Activated CD4-positive, alpha-beta T cell treated with anti-CD3 and anti-CD28 coated beads, Interleukin-2, amount 50 U/mL, for 4 hours (primary cell): Measurements from ENCODE around the gene ADA.

Source experiments
- DNase-seq, 2 experiments: peaks; one replicate each; pipeline ENCODE4 v3.0.0-alpha.2; 2020

Gene ADA

DNA sequence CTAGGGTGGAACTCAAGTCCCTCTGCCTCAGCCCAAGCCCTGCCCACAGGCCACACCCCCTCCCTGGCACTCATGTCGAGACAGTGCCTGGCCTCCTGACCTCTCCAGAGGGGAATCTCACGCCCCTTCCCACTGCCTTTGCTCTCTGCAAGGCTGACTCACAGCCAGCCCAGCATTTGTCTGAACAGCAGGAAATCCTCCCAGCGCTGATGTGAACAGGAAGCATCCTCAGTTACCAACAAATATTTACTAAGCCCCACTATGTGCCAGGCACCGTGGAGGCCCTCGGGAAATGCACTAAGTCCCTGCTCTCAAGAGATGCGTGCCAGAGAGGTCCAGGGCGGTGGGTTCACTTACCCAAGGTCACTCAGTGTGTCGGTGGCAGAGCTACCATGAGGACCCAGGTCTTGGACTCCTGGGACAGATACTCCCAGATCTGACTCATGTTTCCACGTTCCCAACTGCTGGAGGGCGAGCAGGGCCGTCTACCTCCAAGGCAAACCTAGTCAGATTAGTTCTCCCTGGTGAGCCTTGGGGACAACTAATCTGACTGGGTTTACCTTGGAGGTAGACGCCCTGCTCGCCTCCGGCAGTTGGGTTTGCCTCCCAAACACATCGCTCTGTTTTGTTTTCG lies 7.8 kb downstream of the ADA start:
- DNase-seq, result peak in 1 of 2 experiments; percentile 11

DNA sequence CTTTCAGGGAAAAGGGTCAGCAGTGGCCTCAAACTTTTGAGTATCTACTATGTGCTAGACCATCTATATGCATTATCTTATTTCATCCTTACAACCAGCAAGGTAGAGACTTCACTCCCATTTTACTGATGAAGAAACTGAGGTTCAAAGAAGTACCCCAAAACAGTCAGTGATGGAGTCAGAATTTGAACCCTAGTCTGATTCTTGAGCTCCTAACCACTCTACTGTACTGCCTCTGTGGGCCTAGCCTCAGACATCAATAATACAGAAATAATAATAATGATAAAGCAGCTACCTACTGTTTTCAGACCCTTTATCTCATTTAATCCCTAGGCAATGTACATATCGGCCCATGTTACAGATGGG lies 8.4 kb downstream of the ADA start:
- no peak for DNase-seq

DNA sequence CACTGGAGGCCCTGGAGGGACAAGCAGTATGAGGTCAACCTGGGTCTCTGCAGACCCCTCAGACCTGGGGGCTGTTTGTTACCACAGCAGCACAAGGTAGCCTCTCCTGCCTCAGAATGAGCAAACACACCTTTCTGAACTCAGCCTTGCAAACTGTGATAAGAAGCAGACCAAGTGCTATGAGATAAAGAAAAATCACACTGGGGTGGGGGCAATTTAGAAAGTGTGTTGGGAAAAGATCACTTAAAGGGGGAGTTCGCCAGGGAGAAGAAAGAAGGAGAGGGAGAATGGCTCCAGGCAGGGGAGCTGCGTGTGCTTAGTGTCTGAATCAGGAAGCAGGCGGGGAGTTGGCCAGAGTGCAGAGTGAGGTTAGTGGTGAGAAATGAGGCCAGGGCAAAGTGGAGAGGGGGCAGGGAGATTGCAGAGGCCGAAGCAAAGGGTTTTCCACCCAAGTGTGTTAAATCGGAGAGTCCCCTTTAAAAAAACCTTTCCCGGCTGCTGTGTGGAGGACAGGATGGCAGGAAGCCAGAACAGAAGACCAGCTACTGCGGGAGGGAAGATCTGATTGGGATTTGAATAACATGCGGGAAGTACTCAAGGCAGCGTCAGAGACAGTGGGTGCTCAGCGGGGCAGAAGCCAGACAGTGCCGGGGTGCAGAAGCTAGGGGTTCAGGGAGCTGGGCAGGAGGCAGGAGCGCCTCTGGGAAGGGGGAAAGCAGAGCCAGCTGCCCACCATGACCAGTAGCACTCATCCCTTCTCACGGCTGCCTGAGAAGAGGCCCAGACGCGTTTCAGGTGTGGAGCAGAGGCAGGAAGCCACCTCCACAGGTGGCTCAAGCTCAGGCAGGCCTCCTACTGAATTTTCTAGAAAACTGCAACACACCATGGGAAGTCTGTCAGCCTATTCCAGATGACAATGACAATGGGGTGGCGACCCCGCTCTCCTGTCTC lies 9.0 kb downstream of the ADA start:
- no peak for DNase-seq

DNA sequence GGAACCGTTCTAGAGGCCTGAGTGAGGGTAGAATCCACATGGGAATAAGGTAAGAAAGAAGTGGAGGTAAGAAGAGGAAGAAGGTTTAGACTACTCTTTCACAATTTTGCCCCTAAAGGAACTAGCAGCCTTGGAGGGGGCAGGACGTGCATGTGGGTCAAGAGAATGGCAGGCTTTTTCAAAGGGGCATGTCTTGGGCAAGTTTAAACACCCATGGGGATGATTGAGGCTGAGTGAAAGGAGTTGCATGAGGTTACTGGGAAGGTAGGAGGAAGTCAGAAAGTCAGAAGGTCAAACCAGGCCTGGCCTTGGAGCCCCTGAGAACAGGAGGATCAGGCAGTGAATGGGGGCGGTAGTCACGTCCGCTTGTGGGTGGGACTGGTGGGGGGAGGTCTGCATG lies 10.2 kb downstream of the ADA start:
- no peak for DNase-seq

DNA sequence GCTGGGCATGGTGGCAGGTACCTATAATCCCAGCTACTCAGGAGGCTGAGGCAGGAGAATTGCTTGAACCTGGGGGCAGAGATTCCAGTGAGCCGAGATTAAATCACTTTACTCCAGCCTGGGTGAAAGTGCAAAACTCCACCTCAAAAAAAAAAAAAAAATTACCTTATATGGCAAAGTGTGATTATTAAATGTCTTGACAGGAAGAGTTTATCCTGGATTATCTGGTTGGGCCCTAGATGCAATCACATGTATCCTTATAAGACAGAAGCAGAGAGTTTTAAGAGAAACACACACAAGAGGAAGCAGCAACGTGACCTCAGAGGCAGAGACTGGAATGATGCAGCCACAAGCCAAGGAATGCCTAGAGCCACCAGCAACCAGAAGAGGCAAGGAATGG lies 11.0 kb downstream of the ADA start:
- DNase-seq, result no peak

DNA sequence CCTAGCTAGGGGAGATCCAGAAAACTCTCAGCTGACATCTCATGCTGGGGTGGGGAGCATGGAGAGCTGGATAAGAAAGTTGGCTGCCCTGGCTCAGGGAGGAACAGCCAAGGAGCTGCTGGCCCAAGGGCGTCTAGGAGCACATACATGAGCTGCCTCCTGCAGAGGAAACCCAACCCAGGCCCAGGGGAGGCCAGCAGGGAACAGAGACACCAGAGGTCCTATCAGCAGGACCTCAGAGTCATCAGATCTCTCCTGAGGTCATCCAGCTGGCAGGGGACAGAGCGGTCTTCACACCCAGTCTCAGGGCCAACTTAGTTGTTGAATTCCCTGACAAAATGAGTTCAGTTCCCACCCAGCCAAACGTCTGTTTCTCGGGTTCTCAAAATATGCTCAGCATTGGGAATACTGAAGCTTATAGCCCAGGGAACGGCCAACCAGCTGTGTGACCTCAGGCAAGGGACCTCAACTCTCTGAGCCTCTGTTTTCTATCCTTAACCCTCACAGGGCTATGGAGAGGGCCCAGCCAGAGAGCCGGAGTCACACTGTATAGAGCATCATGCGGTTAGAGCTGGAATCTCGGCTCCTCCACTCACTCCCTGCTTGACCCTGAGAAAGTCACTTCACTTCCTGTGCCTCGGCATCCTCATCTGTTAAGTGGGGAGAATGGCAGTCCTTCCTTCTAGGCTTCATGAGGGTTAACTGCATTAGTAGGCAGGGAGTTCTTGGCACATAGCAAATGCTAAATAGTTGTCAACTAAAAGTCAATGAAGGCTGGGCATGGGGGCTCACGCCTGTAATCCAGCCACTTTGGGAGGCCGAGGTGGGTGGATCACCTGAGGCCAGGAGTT lies 13.8 kb downstream of the ADA start:
- DNase-seq, result no peak

DNA sequence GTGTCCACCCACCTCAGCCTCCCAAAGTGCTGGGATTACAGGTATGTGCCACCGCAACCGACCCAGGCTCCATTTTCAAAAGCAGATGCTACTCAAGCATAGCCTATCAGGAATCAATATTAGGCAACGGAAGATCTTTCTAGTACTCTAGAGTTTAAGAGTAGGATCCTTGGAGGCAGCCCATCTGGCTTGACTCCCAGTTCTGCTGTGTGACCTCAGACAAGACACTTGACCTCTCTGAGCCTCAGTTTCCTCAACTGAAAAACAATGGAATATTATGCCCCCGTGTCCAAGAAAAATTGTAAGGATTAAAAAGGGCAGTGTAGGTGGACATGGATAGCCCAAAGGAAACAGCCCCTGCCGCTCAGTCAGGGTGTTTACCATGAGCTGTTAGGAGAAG lies 14.5 kb downstream of the ADA start:
- no peak for DNase-seq

DNA sequence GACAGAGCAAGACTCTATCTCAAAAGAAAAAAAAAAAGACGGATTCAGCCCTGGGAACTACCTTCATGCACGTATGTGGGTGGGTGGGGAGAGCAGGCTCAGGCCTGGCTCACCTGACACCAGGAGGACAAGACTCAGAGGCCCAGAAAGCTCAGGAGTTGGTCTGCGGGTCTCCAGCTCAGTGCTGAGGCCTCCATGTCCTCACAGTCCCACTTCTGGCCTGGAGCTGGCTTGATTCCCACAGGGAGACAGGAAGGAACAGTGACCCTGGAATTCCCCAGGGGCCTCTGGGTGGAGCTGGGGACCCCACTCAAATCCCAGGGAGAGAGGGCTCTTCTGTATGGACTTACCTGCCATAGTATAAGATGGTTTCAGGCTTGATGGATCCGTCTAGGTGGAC lies 15.6 kb downstream of the ADA start:
- DNase-seq, result no peak

DNA sequence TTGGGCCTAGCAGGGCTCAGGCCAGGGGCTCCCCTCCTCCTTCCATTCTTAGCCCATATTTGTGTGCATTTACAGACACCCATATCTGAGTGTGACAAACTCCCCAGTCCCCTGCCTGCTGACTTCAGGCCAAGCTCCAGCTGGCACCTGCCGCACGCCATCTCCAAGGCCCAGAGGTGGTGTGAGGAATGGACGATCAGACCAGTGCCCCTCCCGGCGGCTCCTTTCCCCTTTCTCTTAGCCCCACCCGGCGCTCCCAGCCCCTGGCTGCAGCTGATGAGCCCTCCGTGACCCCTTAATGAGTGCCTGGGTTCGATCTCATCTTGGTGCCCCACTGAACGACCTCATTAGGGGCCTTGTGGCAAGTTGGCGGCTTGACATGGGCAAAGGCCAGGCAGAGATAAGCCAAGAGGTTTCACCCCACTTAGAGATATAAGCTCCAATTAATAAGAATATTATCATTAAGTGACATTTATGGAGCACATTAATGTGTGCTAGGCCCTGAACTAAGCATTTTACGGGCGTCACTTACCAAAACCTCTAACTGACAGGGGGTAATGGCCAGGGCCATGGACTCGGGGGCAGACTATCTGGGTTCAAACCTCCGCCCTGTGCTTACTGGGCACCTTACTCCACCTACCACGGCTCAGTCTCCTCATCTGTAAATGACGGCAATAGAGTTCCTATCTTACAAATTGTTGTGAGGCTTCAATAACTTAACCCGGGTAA lies 17.5 kb downstream of the ADA start:
- no peak for DNase-seq

DNA sequence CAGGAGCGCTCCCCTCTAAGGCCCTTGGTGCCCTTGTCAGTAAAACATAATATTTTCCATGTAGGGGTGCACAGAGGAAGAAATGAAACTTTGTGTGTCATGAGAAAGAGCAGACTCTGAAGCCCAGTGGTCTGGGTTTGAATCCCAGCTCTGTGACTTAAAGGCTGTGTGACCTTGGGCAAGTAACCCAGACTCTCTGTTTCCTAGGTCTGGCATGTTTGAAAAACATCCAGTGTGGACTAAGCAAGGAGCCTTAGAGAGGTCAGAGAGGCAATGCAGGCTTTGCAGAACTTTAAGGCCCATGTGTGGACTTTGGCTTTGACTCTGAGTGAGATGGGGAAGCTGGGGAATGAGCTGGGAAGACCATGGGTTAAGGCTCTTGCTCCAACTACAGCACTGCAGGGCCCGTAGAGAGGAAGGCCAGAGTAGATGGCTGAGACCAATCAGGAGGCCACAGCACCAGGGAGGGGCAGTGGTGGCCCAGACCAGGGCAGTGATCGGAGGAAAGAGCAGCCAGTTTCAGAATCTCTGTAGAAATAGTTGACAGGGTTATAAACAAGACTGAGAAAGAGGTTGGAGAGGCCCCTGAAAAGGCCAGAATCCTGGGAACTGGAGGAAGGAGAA lies 18.2 kb downstream of the ADA start:
- DNase-seq, result no peak

DNA sequence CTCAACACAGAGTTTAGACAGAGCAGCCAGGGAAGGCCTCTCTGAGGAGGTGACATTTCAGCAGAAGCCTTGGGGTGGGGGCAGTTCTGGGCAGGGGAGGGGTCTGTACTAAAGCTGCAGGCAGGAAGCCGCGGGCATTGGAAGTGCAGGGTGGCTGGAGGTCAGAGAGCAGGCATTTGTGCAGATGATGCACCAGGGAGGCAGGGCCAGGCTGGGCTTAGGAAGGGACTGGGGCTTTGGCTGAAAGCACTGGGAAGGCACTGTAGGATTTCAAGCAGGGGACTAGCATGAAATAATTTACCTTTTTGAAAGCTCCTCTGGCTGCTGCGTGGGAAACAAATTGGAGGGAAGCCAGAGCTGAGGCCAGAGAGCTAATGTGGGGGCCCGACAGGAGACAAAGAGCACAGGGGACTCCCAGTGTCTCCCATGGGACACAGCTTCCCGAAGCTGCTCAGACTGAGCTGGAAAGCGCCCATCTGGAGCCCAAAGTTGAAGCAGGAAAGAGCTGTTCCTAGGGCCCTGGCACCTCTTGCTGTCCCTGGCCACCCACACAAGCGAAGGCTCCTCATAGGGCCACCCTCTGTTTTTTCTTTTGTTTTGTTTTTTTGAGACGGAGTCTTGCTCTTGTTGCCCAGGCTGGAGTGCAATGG lies 19.3 kb downstream of the ADA start:
- no peak for DNase-seq

DNA sequence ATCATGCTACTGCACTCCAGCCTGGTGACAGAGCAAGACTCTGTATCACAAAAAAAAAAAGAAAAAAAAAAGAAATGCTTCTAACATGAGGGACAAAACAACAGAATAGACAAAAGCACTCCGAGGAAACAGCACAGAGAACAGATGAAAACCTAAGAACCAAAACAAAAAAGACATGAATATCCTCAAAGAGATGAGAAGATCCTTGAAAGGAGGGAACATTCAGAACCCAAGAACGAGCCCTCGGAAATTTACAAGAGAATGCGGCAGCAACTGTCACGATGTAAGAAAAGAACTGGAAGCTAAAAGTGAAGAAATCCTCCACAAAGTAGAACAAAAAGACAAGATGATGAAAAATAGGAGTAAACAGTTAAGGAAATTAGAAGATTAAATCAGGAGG lies 21.2 kb downstream of the ADA start:
- no peak for DNase-seq

DNA sequence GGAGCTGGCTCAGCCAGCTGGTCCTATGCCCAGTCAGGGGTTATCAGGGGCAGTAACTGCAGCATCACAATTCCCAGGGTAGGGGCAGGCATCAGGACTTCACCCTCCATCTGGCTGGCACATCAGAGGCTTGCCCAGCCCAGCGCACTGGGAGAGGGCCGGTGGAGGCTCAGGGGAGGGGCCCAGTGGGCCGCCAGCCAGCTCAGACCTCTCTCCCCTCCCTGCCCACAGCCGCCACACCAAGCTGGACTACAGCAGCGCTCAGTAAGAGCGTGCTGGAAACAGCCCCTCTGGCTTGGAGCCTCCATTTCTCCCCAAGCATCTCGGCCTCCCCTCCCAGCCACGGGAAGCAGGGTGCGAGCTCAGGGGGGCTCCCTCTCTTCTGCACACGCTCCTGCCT lies 22.0 kb downstream of the ADA start:
- no peak for DNase-seq

DNA sequence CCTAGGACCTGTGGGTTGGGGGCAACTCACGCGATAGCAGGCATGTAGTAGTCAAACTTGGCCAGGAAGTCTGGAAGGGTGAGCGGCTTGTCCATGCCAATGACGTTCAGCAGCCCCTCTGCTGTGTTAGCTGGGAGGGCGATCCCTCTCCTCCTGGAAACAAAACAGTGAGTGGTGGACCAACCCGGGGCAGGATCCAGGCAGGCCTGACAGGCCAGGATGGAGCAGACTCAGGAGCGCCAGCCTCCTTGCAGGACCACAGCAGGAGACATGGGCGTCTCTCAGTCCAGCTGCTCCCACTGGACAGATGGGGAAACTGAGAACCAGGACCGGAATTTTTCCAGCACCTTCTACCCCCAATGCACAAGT lies 22.5 kb downstream of the ADA start:
- DNase-seq, result no peak

DNA sequence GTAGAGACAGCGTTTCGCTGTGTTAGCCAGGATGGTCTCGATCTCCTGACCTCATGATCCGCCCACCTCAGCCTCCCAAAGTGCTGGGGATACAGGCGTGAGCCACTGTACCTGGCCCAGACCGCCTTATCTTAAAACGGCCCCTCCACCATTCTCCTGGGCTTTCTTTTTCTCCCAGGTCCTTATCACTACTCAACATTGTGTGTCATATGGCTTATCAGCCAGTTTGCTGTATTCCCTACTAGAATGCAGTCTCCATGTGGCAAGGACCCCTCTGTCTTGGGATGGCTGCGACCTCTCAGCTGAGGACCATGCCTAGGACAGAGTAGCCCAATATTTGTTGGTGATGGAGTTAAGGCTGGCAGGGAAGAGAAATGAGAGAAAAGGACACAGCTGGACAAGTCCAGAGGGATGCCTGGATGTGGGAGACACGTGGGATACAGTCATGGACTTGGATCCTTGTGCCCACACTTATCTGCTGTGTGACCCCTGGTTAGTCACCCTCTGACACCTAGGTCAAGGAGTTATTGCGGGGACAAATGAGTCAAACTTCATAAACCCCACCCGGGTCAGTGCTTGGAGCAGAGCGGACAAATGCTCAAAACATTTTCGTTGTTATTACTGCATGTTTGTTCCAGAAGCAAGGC lies 24.0 kb downstream of the ADA start:
- DNase-seq, result no peak

DNA sequence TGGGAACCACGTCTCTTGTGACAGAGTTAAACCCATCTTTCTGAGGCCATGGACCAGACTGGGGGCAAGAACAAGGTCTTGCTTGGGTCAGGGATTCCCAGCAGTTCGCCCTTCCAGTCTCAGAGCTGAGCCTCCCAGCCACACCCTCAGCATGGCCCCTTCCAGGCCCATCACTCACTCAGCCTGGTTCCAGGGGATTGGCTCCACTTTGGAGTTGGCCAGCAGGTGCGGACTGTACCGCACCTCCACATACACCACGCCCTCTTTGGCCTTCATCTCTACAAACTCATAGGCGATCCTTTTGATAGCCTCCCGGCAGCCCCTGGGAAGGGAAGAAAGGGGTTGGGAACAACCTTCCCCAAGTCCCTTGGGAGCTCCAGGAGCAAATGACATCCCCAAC lies 25.2 kb downstream of the ADA start:
- no peak for DNase-seq

DNA sequence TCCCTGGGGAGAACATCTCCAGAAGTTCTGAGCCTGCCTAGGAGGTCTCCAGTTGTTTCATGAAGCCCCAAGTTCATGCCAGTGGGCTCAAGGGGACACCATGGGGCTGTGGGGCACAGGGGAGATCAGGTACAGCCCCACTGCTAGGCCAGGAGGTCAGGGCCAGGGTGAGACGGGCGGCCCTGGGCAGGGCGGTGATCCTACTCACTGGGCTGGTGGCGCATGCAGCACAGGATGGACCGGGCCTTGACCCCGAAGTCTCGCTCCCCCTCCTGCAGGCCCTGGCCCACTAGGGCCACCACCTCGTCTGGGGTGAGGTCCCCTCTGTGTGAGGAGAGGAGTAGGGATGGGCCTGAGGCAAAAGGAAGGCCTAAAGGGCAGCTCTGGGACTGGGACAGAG lies 26.1 kb downstream of the ADA start:
- no peak for DNase-seq

DNA sequence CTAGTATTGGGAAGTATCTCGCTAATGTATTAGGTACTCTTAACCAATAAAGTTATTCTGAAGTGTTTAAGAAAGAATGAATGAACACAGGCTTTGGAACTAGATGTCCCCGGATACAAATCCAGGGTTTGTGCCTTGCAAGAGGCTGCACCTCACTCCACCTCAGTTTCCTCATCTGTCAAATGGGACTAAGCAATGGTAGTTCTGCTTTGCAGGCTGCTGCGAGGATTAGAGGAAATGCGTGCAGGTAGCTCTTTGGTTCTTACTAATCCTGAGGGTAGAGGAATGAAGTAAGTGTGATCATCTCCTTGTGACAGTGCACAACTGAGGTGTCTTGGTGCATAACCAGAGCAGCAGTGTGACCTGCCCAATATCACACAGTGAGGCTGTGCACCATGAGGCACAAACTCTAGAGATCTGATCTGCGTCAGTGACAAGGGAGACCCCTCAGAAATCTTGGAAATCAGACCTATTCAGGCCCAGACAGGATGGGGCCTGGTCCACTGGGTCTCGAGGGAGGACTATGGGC lies 26.7 kb downstream of the ADA start:
- DNase-seq, result no peak

DNA sequence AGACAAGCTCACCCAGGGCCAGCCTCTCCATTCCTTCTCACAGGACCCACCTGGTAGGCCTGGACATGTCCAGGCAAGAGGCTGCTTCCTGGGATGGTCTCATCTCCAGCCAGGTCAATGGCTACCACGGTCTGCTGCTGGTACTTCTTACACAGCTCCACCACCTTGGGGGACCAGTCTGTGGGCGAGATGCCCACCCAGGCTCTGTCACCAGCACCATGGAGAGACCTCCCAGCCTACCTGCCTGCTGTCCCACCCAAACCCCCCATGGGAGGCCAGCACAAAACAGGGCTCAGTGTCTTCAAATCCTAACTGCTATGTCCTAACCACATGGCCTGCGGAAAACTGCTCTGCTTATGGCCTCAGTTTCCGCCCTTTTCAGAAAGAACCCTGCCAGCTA lies 27.3 kb downstream of the ADA start:
- no peak for DNase-seq

DNA sequence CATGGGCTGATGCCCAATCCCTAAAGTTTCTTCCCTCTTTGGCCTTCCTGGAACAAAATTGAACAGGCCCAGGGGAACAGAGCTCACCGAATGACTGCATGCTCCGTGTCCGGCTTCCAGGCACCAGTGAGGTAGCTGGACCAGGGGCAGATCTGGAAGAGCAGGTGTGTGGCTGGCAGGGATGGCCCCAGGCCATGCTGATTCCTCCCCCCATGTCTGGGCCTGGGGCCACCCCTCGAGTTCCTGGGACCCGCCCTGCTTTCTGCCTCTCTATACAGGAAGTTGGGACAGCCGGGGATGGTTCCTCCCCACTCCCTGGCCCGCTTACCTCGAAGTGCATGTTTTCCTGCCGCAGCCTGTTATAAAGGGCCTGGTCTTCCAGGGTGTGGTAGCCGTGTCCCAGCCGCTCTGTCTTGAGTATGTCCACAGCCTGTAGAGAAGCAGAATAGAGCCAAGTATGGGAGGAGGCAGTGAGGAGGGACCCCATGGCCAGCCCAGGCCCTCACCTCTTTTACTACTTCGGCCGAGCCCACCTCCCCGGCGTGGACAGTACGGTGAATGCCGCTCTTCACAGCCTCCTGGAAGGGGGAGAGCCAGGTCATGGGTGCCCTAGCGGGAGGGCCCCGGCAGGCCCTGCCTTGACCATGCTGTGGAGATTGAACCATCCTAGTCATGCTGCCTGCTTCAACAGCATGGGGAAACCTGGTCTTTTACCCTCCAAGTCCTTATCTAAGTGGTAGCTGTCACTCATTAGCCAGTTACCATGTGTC lies 28.8 kb downstream of the ADA start:
- DNase-seq, result no peak
